Measurements from ENCODE around the gene BIRC3. TPM values are rescaled to one million over a fixed set of nuclear protein-coding genes. Genes with fewer than 3 reads are reported as not detected.
A peak's percentile ranks its signal among the peaks of the same experiment; 100 is the strongest.

Gene BIRC3
- total and polyA plus RNA-seq, 2 of the 4 experiments (the other 2 are of a cell fraction): 2.2 to 5.0 TPM

GRCh38 chr11:102320188-102320587, 2.9 kb downstream of the BIRC3 start:
- in situ Hi-C loops (cut with MboI; ENCODE audit: low sequenced_read_pairs): no loop called here
- H3K79me1 ChIP-seq (ENCODE audit: low read depth in 1 of 2, low read length in 2 of 2): peaks cover 0 to 23% of the 10 kb centered on the region in 2 experiments; a peak in 2 of 4 replicates
- H2BK5ac ChIP-seq (ENCODE audit: low read depth, low read length, poor library complexity, severe bottlenecking): no peak overlapping the region
- H3K27ac ChIP-seq (ENCODE audit: insufficient read depth, low read length): no peak overlapping the region
- no peak overlapping the region for H4K91ac ChIP-seq (ENCODE audit: insufficient read depth, low read depth, low read length)
- H3K4me2 ChIP-seq (ENCODE audit: low read depth, low read length): no peak overlapping the region
- intact Hi-C loops (cut with micrococcal nuclease): no loop called here
- no TSS peak for BruUV-seq (replicated peaks)
- no peak overlapping the region for H3K23ac ChIP-seq (ENCODE audit: low read depth, low read length)
- H3K27me3 ChIP-seq (ENCODE audit: control insufficient read depth, insufficient read depth, low read length): no peaks in the 10 kb centered on the region
- no peak overlapping the region for H3K9ac ChIP-seq (ENCODE audit: low read depth, low read length)
- no peak overlapping the region for H4K5ac ChIP-seq (ENCODE audit: low read depth, low read length)
- no peak overlapping the region; the same call in 2 of the 3 replicates for H2BK15ac ChIP-seq (ENCODE audit: low read depth, low read length)
- H3K14ac ChIP-seq (replicated peaks; ENCODE audit: low read depth, low read length): no peak overlapping the region
- ATAC-seq (ENCODE audit: low read depth) (no peak), DNase-seq (no peak)
- POLR2A ChIA-PET (ENCODE audit: unreplicated experiment): no interaction called here
- H3K9me1 ChIP-seq (ENCODE audit: insufficient read depth, low read length): peaks cover 7% of the 10 kb centered on the region; the same call in 1 of the 2 replicates
- no peak overlapping the region for H3K56ac ChIP-seq (ENCODE audit: extremely low read depth, insufficient read depth, low read length)
- H3K4me1 ChIP-seq (ENCODE audit: control insufficient read depth, insufficient read depth, low read length): peaks cover 3% of the 10 kb centered on the region
- H3K9me3 ChIP-seq (ENCODE audit: control insufficient read depth, insufficient read depth, low read length): no peaks in the 10 kb centered on the region
- no peaks in the 10 kb centered on the region for H3K36me3 ChIP-seq (ENCODE audit: control insufficient read depth, insufficient read depth, low read length)
- H2AFZ ChIP-seq (replicated peaks; ENCODE audit: low read length, poor library complexity): no peak overlapping the region
- no peak overlapping the region for H4K8ac ChIP-seq (ENCODE audit: low read depth in 2 of 2, low read length in 2 of 2)
- no peak overlapping the region for H3K4ac ChIP-seq (ENCODE audit: low read depth, low read length)
- no peak overlapping the region for H2BK20ac ChIP-seq (ENCODE audit: low read depth, low read length)
- H2AK9ac ChIP-seq (replicated peaks; ENCODE audit: low read depth, low read length, poor library complexity): no peak overlapping the region
- dilution Hi-C loops (cut with HindIII; ENCODE audit: low sequenced_read_pairs, unreplicated experiment): no loop called here
- no peaks in the 10 kb centered on the region for H4K20me1 ChIP-seq (ENCODE audit: insufficient read depth, low read length)
- peak overlapping the region; percentile 35 for H2AK5ac ChIP-seq (ENCODE audit: low read depth, low read length)
- CTCF ChIA-PET: no interaction called here
- no peak overlapping the region for H3K18ac ChIP-seq (ENCODE audit: low read depth, low read length)
- H2BK120ac ChIP-seq (ENCODE audit: low read depth, low read length): no peak overlapping the region; the same call in 1 of the 2 replicates
- TF ChIP-seq NFE2L2 (IDR thresholded peaks at IDR 0.05; ENCODE audit: low read depth, low read length): no peak
- no peak for TF ChIP-seq RFX5 (IDR thresholded peaks at IDR 0.05; ENCODE audit: low read depth, low read length)
- TF ChIP-seq MAZ (IDR thresholded peaks at IDR 0.05; ENCODE audit: borderline replicate concordance, low read depth, low read length): no peak
- TF ChIP-seq CHD1 (IDR thresholded peaks at IDR 0.05; ENCODE audit: low read depth, low read length): no peak
- no peak for TF ChIP-seq FOS (IDR thresholded peaks at IDR 0.05; ENCODE audit: low read depth, low read length)
- no peak for TF ChIP-seq USF2 (IDR thresholded peaks at IDR 0.05; ENCODE audit: low read depth, low read length)
- no peak for TF ChIP-seq BHLHE40 (IDR thresholded peaks at IDR 0.05; ENCODE audit: low read depth, low read length)
- no peak for TF ChIP-seq MAFK (IDR thresholded peaks at IDR 0.05; ENCODE audit: low read depth, low read length)
- no peak for TF ChIP-seq MXI1 (IDR thresholded peaks at IDR 0.05; ENCODE audit: borderline replicate concordance, low read depth, low read length)
- TF ChIP-seq RCOR1 (IDR thresholded peaks at IDR 0.05; ENCODE audit: insufficient replicate concordance, low read length): no peak
- no peak for TF ChIP-seq ELK1 (IDR thresholded peaks at IDR 0.05; ENCODE audit: borderline replicate concordance, low read depth, low read length)
- TF ChIP-seq POLR2A (IDR thresholded peaks at IDR 0.05; ENCODE audit: low read depth, low read length): no peak
- TF ChIP-seq CTCF (conservative IDR thresholded peaks at IDR 0.05; ENCODE audit: low read depth, low read length): no peak
- no peak for TF ChIP-seq SMC3 (IDR thresholded peaks at IDR 0.05; ENCODE audit: low read depth, low read length)
- no peak for TF ChIP-seq RAD21 (IDR thresholded peaks at IDR 0.05; ENCODE audit: low read length)
- TF ChIP-seq CEBPB (IDR thresholded peaks at IDR 0.05; ENCODE audit: low read depth, low read length): no peak
- H3K4me3 ChIP-seq (ENCODE audit: insufficient read depth, low read depth, low read length): no peak overlapping the region

Data from IMR-90 (cell line).